GM19324 (cell line): Measurements from ENCODE around the gene RPS16.
"Not testable (repeated sequence)": the region's sequence is repeated elsewhere in the genome, so short reads cannot be mapped to it uniquely, and the experiment has no call there.

ENCODE experiments used
- ATAC-seq: cut with Tn5 transposase; IDR thresholded peaks from one replicate; pipeline ENCODE4 v1.9.1; 2021; ENCODE audit warnings: mild to moderate bottlenecking, moderate library complexity; ENCODE audit not compliant: unreplicated experiment, low FRiP score

The RPS16 gene

GRCh38 chr19:39435499-39436349 is at the start of gene RPS16:
RPS16 (minus strand) TSS chr19:39435949; CDS start chr19:39435895, 54 bp downstream.
- ATAC-seq = peak; percentile 93

- ATAC-seq = no peak
Observed at GRCh38 chr19:39483141-39483540, 47.4 kb upstream of the RPS16 start.

- ATAC-seq = no peak
Observed at GRCh38 chr19:39481676-39482075, 45.9 kb upstream of the RPS16 start.

- no peak for ATAC-seq
Observed at GRCh38 chr19:39481229-39481545, 45.4 kb upstream of the RPS16 start.

GRCh38 chr19:39480337-39481228 is 44.8 kb upstream of the RPS16 start, which contains the start of gene TIMM50:
TIMM50 (plus strand) TSS chr19:39480838; CDS start chr19:39480854, 16 bp downstream.
- ATAC-seq = peak; percentile 87

- ATAC-seq = no peak
Observed at GRCh38 chr19:39479916-39480315, 44.2 kb upstream of the RPS16 start.

GRCh38 chr19:39479319-39479801 is 43.6 kb upstream of the RPS16 start:
- ATAC-seq = not testable (repeated sequence)

- ATAC-seq = no peak
Observed at GRCh38 chr19:39475748-39476147, 40.0 kb upstream of the RPS16 start.

GRCh38 chr19:39474139-39474620 is 38.4 kb upstream of the RPS16 start:
- no peak for ATAC-seq

- ATAC-seq = no peak
Observed at GRCh38 chr19:39473443-39473960, 37.8 kb upstream of the RPS16 start.

- no peak for ATAC-seq
Observed at GRCh38 chr19:39472746-39473442, 37.1 kb upstream of the RPS16 start.

- no peak for ATAC-seq
Observed at GRCh38 chr19:39471756-39472536, 36.2 kb upstream of the RPS16 start.

GRCh38 chr19:39470724-39471339 is 35.1 kb upstream of the RPS16 start:
- ATAC-seq = no peak

GRCh38 chr19:39469567-39469966 is 33.8 kb upstream of the RPS16 start:
- no peak for ATAC-seq

- no peak for ATAC-seq
Observed at GRCh38 chr19:39469036-39469435, 33.3 kb upstream of the RPS16 start.

- ATAC-seq = no peak
Observed at GRCh38 chr19:39467941-39468340, 32.2 kb upstream of the RPS16 start.

- ATAC-seq = no peak
Observed at GRCh38 chr19:39465956-39466747, 30.4 kb upstream of the RPS16 start.

GRCh38 chr19:39463403-39463802 is 27.7 kb upstream of the RPS16 start:
- ATAC-seq = no peak
